Measurements from ENCODE around the gene HDAC6.

DNA sequence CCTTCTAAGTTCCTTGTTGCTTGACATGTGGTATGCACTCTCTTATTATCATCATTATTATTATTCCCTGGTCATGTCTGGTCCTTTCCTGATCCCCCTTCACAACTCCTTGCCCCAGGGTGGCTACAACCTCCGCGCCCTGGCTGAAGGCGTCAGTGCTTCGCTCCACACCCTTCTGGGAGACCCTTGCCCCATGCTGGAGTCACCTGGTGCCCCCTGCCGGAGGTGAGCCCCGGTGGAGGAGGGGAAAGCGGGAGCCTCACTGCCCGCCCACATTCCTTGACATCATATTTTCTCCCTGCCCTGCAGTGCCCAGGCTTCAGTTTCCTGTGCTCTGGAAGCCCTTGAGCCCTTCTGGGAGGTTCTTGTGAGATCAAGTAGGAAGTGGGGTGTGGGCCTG is 13.4 kb downstream of the HDAC6 start:
- TF ChIP-seq, protein P1, sequence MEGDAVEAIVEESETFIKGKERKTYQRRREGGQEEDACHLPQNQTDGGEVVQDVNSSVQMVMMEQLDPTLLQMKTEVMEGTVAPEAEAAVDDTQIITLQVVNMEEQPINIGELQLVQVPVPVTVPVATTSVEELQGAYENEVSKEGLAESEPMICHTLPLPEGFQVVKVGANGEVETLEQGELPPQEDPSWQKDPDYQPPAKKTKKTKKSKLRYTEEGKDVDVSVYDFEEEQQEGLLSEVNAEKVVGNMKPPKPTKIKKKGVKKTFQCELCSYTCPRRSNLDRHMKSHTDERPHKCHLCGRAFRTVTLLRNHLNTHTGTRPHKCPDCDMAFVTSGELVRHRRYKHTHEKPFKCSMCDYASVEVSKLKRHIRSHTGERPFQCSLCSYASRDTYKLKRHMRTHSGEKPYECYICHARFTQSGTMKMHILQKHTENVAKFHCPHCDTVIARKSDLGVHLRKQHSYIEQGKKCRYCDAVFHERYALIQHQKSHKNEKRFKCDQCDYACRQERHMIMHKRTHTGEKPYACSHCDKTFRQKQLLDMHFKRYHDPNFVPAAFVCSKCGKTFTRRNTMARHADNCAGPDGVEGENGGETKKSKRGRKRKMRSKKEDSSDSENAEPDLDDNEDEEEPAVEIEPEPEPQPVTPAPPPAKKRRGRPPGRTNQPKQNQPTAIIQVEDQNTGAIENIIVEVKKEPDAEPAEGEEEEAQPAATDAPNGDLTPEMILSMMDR (IDR thresholded peaks at IDR 0.05): no peak
- no peak for TF ChIP-seq POLR2A (IDR thresholded peaks at IDR 0.05)

Measured in lower leg skin (tissue), 3 donors.